NCI-H1417 treated with DMSO at 0.1 percent for 48 hours (cell line): ENCODE results near the gene ZBTB9.

Experiments
- DNase-seq: peaks from one replicate; lab custom pipeline; 2025; lab: John Stamatoyannopoulos, UW

ZBTB9 gene

DNA sequence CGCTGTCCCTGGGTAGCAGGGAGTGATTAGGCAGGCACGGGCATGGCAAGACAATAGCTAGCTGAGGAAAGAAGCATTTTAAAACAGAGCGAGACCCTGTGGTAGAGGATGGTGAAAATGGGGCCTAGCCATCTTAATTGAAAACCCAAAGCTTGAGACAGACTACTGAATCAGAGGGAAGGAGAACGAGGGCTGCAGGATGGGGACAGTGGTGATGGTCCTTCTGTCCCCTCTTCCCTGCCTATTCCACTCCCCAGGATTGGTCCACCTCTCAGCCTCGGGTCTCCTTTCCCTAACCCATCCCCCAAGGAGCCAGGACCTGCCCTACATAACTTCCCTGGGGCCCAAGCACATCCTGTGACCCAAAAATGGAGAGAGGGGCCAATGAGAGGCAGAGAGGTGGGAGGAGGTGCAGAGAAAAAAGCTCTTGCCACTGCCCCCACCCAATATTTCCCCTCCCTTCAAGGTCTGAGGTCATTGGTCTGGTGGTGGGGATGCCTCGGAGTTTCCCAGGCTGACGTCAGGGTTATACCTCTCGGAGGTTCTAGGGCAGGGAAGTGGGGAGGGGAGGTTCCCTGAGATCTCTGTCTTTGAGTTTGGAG lies 35.6 kb upstream of the ZBTB9 start:
- no peak for DNase-seq

DNA sequence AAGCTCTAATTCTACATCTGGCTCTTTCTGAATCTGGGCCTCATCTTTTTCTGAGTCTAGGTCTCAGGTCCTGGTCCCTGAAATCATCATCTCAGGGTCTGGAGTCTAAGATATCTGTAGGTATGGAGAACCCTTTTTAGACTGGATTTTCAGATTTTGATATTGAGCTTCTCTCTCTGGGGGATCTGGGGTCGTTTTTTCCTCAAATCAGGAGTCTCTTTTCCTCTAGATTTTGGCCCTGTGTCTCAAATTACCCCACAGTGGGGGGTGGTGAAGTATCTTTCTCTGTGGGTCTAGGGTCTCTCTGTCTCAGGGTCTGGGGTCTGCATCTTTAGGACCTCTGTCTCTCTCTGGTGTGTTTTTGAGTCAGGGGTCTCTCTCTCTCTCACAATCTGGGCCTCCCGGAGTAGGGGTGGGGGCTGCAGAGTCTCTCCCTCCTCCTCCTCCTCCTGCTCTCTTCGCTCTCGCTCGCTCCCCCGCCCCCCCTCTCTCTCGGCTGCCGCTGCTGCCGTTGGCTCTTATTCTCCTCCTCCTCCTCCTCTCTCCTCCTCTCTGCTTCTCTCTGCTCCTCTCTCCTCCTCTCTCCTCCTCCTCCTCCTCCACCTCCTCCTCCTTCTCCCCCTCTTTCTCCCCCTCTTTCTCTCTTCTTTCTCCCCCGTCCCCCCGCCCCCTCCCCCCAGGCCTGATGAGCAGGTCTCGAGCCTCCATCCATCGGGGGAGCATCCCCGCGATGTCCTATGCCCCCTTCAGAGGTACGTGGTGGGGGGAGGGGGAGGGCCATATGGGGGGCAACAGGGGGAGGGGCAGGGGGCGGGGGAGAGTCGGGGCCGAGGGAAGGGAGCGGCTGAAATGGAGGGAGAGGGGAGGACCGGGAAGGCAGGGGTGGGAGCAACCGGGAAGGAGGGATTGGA lies 34.5 kb upstream of the ZBTB9 start, which contains the start of gene SYNGAP1:
TSS of gene SYNGAP1 (plus strand) at position 486 of the 911 bp plus-strand sequence. CDS start at position 686, 200 bp downstream.
- no peak for DNase-seq

DNA sequence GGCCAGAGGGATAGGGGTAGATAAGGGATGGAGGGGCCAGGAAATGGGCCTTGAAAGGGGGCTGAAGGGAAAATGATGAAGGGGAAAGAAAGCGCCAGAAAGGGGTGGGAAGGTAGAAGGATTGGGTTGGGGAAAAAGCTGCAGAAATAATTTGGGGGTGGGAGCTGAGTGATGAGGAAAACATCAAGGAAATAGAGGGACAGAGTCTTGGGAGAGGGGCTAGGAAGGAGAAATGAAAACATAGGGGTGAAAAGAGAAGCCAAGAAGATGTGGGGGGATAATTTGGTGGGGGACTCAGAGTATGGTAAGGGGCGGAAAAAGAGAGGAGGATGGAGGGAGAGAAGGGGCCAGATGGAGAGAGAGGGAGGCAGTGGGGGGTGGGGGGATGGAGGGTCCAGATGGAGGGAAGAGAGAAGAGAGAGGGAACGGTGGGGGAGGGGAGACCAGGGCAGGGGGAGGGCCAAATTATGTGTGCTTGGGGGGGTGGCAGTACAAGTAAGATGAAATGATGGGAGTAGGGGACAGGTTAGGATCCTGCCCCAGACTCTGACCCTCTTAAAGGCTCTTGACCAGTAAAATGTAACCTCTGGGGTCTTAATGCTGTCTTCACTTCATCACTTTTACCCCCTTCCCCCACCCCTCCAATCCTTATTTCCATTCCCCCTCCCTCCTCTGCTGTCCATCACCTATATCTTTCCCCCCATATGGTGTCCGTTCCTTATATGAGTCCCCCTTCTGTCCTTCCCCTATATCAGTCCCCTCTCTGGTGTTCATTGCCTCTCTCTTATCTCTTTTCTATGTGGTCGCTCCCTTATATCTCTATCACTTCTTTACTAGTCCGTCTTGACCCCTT lies 33.7 kb upstream of the ZBTB9 start:
- DNase-seq, result no peak

DNA sequence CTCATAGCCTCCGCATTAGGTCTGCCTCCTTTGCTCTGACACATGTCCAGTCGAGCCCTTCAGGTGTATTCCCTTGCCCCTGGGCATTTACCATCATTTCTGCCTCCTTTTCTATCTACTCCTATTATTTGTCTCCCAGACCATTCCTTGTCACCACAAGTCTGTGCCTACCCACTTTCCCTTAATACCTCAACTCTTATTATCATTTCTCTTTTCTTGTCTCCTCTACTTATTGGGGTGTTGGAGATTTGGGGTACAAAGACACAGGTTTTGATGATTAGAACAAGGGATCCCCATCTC lies 33.1 kb upstream of the ZBTB9 start:
- DNase-seq, result no peak

DNA sequence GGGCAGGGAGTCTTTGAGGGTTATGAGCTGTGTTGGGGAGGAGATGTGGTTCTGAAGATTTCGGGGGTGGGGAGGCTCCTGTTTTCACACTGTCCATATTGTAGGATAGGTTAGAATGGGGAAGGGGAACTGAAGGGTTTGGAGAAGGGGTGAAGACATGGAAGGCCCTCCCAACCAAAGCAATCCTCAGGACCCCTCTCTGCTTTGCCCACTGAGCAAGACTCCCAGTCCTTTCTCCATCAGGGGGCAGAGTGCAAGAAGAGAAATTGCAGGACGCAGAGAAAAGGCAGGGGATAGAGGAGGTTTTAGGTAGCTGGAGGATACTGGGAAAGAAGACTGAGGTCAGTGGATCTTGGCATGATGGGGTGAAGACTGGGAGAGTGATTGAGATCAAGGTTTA lies 30.6 kb upstream of the ZBTB9 start:
- DNase-seq, result no peak

DNA sequence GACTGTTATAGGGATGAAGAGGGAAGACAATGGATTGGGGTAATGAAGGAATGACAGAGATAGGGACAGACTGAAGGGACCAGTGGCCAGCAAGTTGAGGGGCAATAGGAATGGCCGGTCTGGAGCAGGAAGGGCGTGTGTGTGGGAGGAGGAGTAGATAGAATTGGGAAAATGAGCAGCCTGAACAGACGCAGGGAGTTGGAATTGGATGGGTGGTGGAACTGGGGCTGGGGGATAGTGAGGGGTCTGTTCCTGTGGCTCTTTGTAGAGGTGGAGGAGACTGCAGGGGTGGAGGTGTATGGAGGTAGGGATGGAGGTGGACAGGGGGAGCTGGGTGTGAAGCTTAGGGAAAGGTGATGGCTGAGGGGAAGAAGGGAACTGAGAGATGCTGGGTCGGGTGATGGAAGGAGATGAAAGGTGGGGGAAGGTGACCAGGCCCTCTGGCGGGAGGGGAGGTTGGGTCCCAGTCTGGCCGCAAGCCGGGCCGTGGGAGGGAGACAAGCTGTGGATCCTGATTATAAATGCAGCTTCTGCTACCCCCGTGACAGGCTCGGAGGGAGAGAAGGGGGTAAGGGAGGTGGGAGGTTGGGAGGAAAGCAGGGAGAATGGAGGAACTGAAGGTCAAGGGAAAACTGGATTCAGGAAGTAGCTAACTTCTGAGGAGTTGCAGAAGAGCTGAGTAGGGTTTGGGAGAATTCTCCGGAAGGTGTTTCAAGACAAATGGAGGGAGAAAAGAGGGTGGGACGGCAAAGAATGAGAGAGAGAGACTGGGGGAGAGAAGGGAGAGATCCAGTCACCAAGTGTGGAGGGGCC lies 29.3 kb upstream of the ZBTB9 start:
- no peak for DNase-seq

DNA sequence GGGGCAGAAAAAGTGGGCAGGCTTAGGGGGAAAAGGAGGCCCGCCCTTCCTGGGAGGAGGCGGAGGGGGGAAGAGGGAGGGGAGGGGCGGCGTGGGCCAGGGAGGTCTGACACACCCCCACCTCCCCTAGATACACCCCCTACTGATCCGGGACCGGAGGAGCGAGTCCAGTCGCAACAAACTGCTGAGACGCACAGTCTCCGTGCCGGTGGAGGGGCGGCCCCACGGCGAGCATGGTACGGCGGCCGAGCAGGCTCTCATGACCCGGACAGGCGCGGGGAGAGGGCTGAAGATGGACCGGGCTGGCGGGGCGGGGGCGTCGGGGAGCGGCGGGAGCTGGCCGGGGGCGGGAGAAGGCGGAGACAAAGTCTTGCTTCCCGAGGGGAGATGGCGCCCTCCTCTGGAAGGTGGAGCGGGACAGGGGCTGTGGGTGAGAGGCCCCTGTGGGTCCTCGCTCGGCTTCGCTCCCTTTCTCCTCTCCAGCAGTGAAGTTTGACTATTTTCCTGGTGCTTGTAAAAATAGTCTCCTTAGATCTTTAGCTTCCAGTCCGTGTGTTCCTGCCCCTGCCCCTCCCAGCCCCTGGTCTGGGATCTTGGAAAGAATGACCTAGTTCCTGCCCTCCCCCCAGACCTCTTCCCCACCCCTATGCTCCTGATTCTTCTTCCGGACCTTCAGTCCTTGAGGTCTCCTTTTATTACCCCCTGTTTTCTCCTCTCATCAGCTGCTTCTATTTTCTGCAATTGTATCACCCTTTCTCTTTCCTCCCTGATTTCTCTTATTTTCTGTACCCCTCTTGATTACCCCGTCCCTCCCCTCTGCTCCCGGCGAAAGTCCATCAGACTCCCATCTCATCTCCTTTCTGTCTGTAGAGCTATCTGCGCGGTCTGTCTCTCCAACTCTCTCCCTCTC lies 28.5 kb upstream of the ZBTB9 start:
- no peak for DNase-seq

DNA sequence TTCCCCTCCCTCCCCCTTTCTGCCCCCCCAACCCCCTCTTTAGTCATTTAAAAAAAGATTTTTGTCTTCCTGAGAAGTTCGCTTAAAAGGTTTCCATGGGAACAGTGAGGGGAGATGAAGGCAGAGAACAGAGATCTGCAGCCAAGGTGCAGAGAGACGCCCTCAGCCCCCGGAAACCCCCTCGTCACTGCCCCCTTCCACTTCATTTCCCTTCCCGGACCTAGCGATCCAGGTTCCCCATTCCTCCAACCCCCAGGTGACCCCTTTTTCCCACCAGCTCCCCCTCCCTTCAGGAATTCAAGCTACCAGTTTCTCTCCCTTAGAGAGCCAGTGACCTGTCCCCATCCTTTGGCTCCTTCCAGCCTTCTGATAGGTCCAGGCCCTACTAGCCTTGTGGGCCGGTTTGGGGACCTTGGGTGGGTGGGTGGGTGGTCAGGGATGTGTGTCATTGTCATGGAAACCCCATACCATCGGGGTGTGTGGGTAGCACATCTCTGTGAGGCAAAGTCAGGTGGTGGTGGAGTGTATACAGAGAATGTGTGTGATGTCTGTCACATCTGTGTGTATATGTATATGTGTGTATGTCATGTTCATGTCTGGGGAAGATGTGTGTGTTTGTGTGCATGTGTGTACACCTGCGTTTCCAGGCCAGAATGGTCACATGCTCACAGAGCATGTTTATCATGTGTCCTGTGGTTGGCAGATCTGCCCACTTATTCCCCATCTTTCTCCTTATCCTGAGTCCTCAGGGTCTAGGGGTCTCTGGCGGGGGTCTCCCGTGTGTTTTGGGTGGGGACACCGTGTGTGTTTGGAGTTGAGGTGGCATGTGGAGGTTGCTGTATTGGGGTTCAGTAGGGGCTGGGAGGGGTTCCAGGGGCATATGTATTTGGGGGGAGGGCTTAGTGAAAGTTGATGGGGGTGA lies 27.5 kb upstream of the ZBTB9 start:
- no peak for DNase-seq

DNA sequence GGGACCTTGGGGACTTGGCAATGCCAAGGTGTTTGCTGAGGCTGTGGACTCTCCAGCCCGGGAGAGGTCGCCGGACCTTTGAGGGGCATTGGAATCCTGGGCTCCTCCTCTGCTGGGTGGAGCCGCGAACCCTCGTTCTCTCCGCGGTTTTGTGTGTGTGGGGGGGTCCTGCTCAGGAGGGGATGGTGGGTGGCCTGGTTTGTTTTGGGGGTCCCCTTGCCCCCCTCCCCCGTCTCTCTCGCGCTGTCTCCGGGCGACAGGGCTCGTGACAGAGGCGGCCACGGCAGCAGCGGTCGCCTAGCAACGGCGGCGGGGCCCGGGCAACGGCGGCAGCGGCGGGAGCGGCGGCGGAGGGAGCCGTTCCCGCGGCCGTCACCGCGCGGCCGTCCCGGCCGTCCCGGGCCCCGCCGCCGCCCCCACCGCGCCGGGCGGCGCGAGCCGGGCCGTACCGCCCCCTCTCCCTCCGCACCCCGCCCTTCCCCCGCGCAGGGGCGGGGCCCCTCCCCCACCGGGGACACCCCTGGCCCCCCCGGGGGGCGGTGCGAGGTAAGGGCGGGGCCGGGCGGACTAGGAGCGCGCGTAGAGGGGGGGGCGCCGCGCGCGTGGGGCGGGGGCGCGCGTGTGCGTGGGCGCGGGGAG lies 26.7 kb upstream of the ZBTB9 start:
- no peak for DNase-seq

DNA sequence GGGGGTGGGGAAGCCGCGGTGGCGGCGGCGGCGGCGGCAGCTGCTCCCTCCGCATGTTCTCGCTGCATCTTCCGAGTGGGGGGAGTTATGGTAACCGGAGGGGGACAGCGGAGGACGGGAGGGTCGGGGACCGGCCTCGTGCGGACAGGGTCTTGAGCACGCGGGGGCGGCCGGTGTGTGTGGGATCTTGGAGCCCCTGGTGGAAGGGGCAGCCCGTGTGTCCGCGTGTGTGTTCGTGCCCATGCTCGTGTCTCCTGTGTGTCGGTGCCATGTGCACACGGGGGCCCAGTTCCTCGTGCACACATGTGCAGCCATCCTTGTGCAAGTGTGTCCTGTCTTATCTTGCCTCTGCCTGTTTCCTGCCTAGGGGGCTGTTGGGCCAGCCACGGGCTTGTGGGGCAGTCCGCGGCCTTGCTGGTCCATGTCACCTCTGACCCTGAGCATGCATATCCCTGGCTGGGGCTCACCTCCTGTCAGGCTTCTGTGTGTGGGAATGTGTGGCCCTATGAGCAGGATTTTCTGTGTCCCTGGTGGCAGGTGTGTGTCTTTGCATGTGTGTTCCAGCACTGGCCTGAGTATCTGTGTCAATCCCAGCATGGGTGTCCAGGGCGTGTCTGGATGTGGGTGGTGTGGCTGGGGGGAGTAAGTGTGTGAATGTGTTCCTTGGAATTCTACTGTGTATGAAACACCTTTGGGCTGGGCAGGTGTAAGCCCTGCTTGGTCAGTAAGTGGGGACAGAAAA lies 26.0 kb upstream of the ZBTB9 start:
- no peak for DNase-seq

DNA sequence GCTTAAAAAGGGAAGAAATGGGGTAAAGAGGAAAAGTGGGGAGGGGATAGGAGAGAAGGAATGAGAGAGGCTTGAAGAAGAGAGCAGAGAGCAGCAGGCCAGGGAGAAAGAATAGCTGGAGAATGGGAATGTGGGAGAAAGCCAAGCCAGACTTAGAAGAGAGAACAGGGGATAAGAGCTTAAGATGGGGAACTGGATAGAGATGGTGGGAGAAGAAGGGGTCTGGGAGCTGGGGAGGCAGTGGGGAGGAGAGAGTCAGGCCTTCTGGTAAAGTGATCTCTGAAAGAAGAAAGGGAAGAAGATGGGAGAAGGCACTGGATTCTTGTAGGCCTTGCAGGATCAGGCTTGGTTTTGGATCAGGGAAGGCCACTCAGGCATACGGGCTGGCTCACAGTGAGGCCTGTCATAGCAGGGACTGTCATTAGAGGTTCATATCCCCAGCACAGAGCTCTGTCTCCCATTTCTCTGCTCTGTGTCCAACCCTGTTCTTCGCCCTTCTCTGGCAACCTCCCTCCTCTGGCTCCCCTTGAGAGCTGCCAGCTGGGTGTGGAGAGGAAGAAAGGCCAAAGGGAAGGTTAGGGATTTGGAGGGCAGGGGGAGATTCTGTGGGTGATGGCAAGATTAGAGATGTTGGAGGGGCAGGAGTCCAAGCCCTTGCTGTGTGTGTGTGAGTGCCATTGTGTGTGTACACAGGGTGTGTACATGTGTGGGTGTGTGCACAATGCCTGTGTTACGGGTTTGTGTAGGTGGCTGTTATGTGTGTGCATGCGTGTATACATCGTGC lies 25.2 kb upstream of the ZBTB9 start:
- DNase-seq, result no peak

DNA sequence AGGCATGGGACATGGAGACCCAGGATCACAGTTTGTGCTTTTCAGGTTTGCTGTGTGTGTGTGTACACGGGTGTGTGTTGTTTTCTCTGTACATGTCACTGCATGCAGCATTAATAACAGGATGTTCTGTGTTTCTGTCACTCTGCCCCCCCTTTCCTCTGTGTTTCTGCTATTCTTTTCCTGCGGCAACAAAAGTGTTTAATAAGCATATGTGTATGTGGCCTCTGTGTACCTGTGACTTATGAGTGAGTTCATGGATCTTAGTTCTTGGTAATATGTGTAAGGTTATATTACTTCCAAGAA lies 24.7 kb upstream of the ZBTB9 start:
- DNase-seq, result no peak

DNA sequence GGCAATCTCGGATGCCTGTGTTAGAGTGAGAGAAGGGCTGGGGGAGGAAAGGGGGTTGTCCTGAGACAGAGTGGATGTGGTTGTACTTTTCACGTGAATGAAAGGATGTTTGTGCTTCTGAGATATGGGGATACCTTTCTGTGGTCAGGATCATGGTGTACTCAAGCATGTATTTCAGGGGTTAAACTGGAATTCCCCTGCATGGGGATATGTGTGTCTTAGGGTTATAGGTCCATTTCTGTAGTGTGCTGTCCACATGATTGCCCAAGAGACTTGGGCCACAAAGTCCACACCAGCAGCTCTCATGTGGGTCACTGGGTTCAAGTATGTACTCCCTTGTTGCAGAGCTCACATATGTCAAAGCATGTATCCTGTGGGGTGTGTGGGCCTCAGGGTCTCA lies 24.0 kb upstream of the ZBTB9 start:
- DNase-seq, result no peak

DNA sequence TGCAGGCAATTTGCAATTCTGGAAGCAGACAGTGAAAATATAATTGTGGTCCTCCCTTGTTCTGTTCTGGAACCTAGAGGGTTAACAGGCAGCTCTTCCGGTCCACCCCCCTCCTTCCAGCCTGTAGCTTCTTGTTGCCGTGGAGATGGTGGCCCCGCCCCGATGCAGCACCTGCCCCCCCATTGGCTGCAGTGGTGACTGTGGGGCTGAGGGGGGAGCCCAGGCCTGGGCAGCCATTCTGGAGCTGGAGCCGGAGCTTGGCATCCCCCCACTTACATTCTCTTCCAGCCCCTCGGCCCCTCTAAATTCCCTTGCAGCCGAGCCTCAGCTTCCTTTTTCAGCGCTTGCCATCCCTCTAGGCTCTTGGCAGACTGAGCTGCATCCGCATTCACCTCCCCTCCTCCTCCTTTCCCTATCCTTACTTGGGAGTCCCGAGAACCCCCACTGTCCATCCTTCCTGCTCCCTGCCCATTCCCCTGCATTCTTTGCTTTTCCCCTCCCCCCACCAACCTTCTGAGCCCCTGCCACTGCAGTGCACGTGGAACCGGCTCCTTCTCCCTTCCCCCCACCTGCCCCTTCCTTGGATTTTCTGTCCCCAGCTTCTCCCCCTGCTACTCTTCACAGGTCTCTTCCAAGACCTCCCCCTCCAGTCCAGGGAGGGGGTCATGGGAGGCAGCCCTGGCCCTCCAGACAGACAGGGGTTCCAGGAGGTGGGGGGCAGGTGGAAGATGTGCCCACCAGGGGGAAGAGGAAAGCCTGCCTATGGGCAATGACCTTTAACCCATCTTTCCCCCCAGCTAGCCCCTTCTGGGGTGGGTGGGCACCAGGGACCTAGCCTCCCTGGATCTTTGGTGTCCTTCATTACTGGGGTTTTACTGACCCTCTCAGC lies 23.1 kb upstream of the ZBTB9 start:
- DNase-seq, result no peak

DNA sequence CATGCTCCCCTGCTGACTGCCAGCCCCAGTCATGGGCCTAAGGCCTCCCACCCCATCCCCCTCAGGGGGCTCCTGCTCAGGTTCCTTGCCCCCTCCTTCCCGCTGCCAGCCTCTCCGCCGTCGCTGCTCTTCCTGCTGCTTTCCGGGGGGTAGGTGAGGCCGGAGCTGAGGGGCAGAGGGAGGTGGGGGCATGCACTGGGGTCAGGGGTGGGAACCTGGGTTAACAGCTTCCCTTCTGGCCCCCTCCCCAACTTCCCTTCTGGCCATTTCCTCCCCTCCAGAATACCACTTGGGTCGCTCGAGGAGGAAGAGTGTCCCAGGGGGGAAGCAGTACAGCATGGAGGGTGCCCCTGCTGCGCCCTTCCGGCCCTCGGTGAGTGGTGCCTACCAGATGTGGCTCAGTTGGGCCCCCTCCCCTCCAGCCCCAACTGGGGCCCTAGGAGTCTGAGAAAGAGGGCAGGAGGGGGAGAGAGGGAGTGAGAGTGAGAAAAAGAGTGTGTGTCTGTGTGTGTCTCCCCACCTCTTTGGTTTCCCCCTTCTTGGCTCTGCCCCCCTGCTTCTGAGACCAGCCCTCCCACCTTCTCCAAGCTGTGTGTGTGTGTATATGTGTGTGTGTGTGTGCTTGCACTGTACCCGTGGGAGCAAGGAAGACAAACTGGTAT lies 22.4 kb upstream of the ZBTB9 start:
- DNase-seq, result no peak

DNA sequence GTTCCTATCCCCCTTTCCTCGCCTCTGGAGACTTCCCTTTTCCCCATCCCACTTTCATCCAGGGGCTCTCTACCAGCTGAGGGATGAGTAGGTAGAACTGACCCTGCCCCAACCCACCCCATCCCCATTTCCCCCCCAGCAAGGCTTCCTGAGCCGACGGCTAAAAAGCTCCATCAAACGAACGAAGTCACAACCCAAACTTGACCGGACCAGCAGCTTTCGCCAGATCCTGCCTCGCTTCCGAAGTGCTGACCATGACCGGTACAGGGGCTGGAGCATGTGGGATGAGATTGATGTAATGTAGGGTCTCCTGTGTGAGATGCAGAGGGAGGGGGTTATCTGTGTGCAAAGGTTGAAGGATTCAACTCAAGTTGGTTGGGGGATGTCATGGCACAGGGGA lies 21.8 kb upstream of the ZBTB9 start:
- no peak for DNase-seq
